B cell (primary cell): Measurements from ENCODE around the gene SLC19A1. TPM values are rescaled to one million over a fixed set of nuclear protein-coding genes. Genes with fewer than 3 reads are reported as not detected.

Experiments
- ATAC-seq: fragments of 200-7000 bp; cut with Tn5 transposase; one replicate; pipeline ENCODE4 v1.10.0; 2021; ENCODE audit warnings: low read depth, mild to moderate bottlenecking, moderate number of reproducible peaks, moderate library complexity
- CTCF ChIA-PET: fragments of 350-600 bp; sonication (Branson Sonifier 250); formaldehyde crosslinking; loops from one replicate; lab custom pipeline; 2021; ENCODE audit warnings: antibody characterized with exemption, inconsistent platforms; lab: Charles Lee
- POLR2A ChIA-PET: fragments of 350-600 bp; sonication (Branson Sonifier 250); formaldehyde crosslinking; loops from one replicate; lab custom pipeline; 2021; ENCODE audit warnings: antibody characterized with exemption; lab: Charles Lee
- DNase-seq: peaks from one replicate; pipeline ENCODE4 v3.0.0; 2013
- H2AFZ ChIP-seq: 2 replicates; pipeline ENCODE4 v1.6.1; 2012; ENCODE audit warnings: mild to moderate bottlenecking, low read depth, low read length; ENCODE audit not compliant: insufficient read depth, poor library complexity, severe bottlenecking
- H3K27ac ChIP-seq, 2 donors: 1 replicate in 1 of 2; 2 replicates in 1 of 2; pipeline ENCODE4 v1.5.1; 2012 to 2013; ENCODE audit warnings: low read length in 2 of 2, mild to moderate bottlenecking in 2 of 2, moderate library complexity in 1 of 2
- H3K27me3 ChIP-seq, 4 experiments: fragments of 200-600 bp in 1 of 4; sonication (generic) in 1 of 4; replicated peaks in 1 of 4; 1 replicate in 2 of 4; 2 replicates in 2 of 4; pipeline versions ENCODE4 v1.6.1 to v1.7.0; 2013 to 2016; ENCODE audit warnings: low read length in 3 of 4, mild to moderate bottlenecking in 2 of 4, mixed read lengths in 1 of 4, moderate library complexity in 1 of 4; ENCODE audit not compliant: insufficient read depth in 4 of 4, control insufficient read depth in 3 of 4; ENCODE audit errors: control extremely low read depth in 1 of 4
- H3K36me3 ChIP-seq, 2 experiments: replicated peaks in 1 of 2; 1 replicate in 1 of 2; 2 replicates in 1 of 2; pipeline versions ENCODE4 v1.6.1 to v1.7.1; 2013; ENCODE audit warnings: low read length in 1 of 2; ENCODE audit not compliant: insufficient read depth in 2 of 2, control insufficient read depth in 1 of 2; ENCODE audit errors: control extremely low read depth in 1 of 2, extremely low read depth in 1 of 2
- H3K4me1 ChIP-seq, 2 donors: fragments of 200-600 bp in 1 of 2; sonication (generic) in 1 of 2; 1 replicate in 1 of 2; 2 replicates in 1 of 2; pipeline versions ENCODE4 v1.5.1 to v1.6.1; 2013 to 2017; ENCODE audit warnings: low read length in 2 of 2; ENCODE audit not compliant: control insufficient read depth in 2 of 2, insufficient read depth in 2 of 2
- H3K4me2 ChIP-seq: replicated peaks from 2 replicates; pipeline ENCODE3; 2012; ENCODE audit warnings: mild to moderate bottlenecking, low read depth, low read length; ENCODE audit not compliant: poor library complexity, severe bottlenecking
- H3K4me3 ChIP-seq, 5 experiments: fragments of 200-600 bp in 1 of 5; sonication (generic) in 1 of 5; 1 replicate in 3 of 5; 2 replicates in 2 of 5; pipeline versions ENCODE4 v1.5.1 to v1.7.0; 2011 to 2016; ENCODE audit warnings: low read length in 4 of 5, mild to moderate bottlenecking in 4 of 5, low read depth in 2 of 5, control low read depth in 1 of 5, moderate library complexity in 1 of 5; ENCODE audit not compliant: insufficient read depth in 1 of 5; ENCODE audit errors: control extremely low read depth in 1 of 5, extremely low read depth in 1 of 5
- H3K79me2 ChIP-seq: fragments of 200-600 bp; sonication (generic); one replicate; pipeline ENCODE4 v1.6.0; 2016; ENCODE audit warnings: low read length; ENCODE audit not compliant: control insufficient read depth, insufficient read depth
- H3K9ac ChIP-seq: fragments of 200-600 bp; sonication (generic); 2 replicates; pipeline ENCODE4 v1.6.1; 2017; ENCODE audit warnings: mild to moderate bottlenecking, low read length, moderate library complexity
- H3K9me3 ChIP-seq, 3 donors: one replicate each; pipeline versions ENCODE4 v1.6.1 to v1.7.1; 2013; ENCODE audit warnings: low read length in 2 of 3; ENCODE audit not compliant: control insufficient read depth in 2 of 3, insufficient read depth in 1 of 3; ENCODE audit errors: control extremely low read depth in 1 of 3
- H4K20me1 ChIP-seq: 2 replicates; pipeline ENCODE4 v1.6.0; 2012; ENCODE audit warnings: mild to moderate bottlenecking, low read length; ENCODE audit not compliant: insufficient read depth, control insufficient read depth, poor library complexity, severe bottlenecking
- H3K27ac Mint-ChIP-seq: one replicate; pipeline ENCODE4 v1.8.0; 2021; ENCODE audit warnings: mixed read lengths
- H3K27me3 Mint-ChIP-seq: one replicate; pipeline ENCODE4 v1.8.0; 2021; ENCODE audit warnings: mixed read lengths
- H3K4me1 Mint-ChIP-seq: one replicate; pipeline ENCODE4 v1.8.0; 2021; ENCODE audit warnings: mixed read lengths
- H3K4me3 Mint-ChIP-seq: one replicate; pipeline ENCODE4 v1.8.0; 2021; ENCODE audit warnings: mixed read lengths
- H3K9me3 Mint-ChIP-seq: one replicate; pipeline ENCODE4 v1.8.0; 2022; ENCODE audit warnings: mixed read lengths; ENCODE audit not compliant: insufficient read depth
- EZH2 ChIP-seq: IDR thresholded peaks from 2 replicates; pipeline ENCODE4 v1.6.1; 2012; ENCODE audit warnings: borderline replicate concordance, low read depth, mild to moderate bottlenecking, moderate library complexity, low read length; ENCODE audit not compliant: insufficient read depth, poor library complexity, severe bottlenecking
- WGBS: methylation state at CpG from one replicate; pipeline ENCODE4 v1.1.5; 2013; ENCODE audit warnings: missing lambda C conversion rate; ENCODE audit not compliant: insufficient coverage; 5-methylcytosine and 5-hydroxymethylcytosine counted together
- intact Hi-C: fragments of 100-400 bp; cut with micrococcal nuclease; formaldehyde crosslinking; loops from one replicate; pipeline ENCODE4 v1.10.0; 2022
- polyA plus RNA-seq: library from polyadenylated mRNA; depleted of rRNA; stranded (reverse); fragments of >200 nt; gene quantifications from 2 replicates; pipeline ENCODE4 v1.2.3, GENCODE V29; 2012
- total RNA-seq, 2 donors: library from RNA; stranded (reverse); fragments of 120-200 nt in 1 of 2; gene quantifications; 1 replicate in 1 of 2; 2 replicates in 1 of 2; pipeline versions ENCODE4 v1.2.3 to v1.2.4, GENCODE V29; 2013 to 2022
- TF ChIP-seq, protein P1 (sequence below): fragments of 200-600 bp; IDR thresholded peaks from one replicate; pipeline ENCODE4 v1.8.0; 2022; ENCODE audit warnings: antibody characterized with exemption, mild to moderate bottlenecking

Gene SLC19A1
- total and polyA plus RNA-seq, 2 donors (not counting 1 experiment from before 2014, with no cell fraction given): 8.7 to 10.1 TPM

DNA sequence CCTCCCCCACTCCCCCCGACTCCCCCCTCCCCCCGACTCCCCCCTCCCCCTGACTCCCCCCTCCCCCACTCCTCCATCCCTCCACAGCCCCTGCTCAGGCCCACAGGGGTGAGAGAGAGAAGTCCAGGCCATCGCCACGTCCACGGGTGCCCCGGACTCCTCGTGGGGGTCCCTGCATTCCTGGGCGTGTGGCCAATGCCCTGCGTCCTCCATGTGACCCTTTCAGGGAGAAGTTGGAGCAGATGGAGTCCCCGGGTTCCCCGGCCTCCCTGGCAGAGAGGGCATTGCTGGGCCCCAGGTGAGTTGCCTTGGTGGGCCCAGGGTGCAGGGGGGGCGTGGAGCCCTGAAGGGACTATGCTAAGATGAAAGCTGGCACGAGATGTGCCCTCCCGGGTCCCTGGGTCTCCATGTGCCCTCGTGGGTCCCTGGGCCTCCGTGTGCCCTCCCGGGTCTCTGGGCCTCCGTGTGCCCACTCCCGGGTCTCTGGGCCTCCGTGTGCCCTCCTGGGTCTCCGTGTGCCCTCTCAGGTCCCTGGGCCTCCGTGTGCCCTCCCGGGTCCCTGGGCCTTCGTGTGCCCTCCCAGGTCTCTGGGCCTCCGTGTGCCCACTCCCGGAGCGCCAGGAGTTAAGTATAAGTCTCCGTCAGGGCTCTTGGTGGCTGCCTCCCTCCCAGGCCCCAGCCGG, 52.0 kb downstream of the SLC19A1 start:
- Histone ChIP-seq H3K4me3 (no peak overlapping the region), H3K9me3 (no peaks in the 10 kb centered on the region), H3K79me2 (no peaks in the 10 kb centered on the region), H3K4me2 (no peak overlapping the region), H3K36me3 (no peaks in the 10 kb centered on the region), H4K20me1 (no peaks in the 10 kb centered on the region), H3K9ac (no peak overlapping the region), H2AFZ (no peak overlapping the region), H3K27ac (no peak overlapping the region), H3K27me3 (peaks cover 0 to 3% (median 0%) of the 10 kb centered on the region in 4 experiments), H3K4me1 (no peaks in the 10 kb centered on the region)
- no peak for DNase-seq
- CTCF ChIA-PET: no interaction called here
- TF ChIP-seq, protein P1, sequence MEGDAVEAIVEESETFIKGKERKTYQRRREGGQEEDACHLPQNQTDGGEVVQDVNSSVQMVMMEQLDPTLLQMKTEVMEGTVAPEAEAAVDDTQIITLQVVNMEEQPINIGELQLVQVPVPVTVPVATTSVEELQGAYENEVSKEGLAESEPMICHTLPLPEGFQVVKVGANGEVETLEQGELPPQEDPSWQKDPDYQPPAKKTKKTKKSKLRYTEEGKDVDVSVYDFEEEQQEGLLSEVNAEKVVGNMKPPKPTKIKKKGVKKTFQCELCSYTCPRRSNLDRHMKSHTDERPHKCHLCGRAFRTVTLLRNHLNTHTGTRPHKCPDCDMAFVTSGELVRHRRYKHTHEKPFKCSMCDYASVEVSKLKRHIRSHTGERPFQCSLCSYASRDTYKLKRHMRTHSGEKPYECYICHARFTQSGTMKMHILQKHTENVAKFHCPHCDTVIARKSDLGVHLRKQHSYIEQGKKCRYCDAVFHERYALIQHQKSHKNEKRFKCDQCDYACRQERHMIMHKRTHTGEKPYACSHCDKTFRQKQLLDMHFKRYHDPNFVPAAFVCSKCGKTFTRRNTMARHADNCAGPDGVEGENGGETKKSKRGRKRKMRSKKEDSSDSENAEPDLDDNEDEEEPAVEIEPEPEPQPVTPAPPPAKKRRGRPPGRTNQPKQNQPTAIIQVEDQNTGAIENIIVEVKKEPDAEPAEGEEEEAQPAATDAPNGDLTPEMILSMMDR: no peak
- TF ChIP-seq EZH2: no peak
- H3K9me3 Mint-ChIP-seq: no peaks in the 10 kb centered on the region
- WGBS: 92% methylated on average over 26 of the region's 29 CpGs
- intact Hi-C loops: no loop called here
- no peak overlapping the region for H3K27ac Mint-ChIP-seq
- H3K4me1 Mint-ChIP-seq: no peaks in the 10 kb centered on the region
- POLR2A ChIA-PET: no interaction called here
- H3K4me3 Mint-ChIP-seq: no peak overlapping the region
- no peak for ATAC-seq
- no peaks in the 10 kb centered on the region for H3K27me3 Mint-ChIP-seq

DNA sequence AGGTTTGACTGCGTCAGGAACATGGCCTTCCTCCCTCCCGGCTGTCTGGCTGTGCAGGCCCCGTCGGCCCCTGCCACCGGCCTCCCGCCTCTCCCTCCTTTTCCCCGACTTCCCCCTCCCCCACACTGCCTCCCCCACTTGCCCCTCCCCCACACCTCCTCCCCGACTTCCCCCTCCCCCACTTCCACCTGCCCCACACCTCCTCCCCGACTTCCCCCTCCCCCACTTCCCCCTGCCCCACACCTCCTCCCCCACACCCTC, 52.6 kb downstream of the SLC19A1 start:
- Mint-ChIP-seq H3K4me1 (no peaks in the 10 kb centered on the region), H3K27ac (no peak overlapping the region), H3K4me3 (no peak overlapping the region), H3K9me3 (no peaks in the 10 kb centered on the region), H3K27me3 (no peaks in the 10 kb centered on the region)
- Histone ChIP-seq H3K79me2 (no peaks in the 10 kb centered on the region), H3K27me3 (peaks cover 0 to 3% (median 0%) of the 10 kb centered on the region in 4 experiments), H3K4me2 (no peak overlapping the region), H3K27ac (no peak overlapping the region), H3K4me3 (no peak overlapping the region), H4K20me1 (no peaks in the 10 kb centered on the region), H3K9me3 (no peaks in the 10 kb centered on the region), H3K36me3 (no peaks in the 10 kb centered on the region), H2AFZ (no peak overlapping the region), H3K4me1 (no peaks in the 10 kb centered on the region), H3K9ac (no peak overlapping the region)
- ChIA-PET CTCF (no interaction called here), POLR2A (no interaction called here)
- DNase-seq: no peak
- intact Hi-C loops: no loop called here
- TF ChIP-seq EZH2: no peak
- TF ChIP-seq, protein P1: no peak
- ATAC-seq: no peak
- 65% methylated on average over 4 of the region's 9 CpGs for WGBS
